ENCODE measurements around the gene LYZL6. TPM values are rescaled to one million over a fixed set of nuclear protein-coding genes. Genes with fewer than 3 reads are reported as not detected.

LYZL6 gene
- total RNA-seq, 1 donor from 2014 or later, result not detected

- Mint-ChIP-seq H3K36me3 (ENCODE audit: unreplicated experiment) (no peaks in the 10 kb centered on the region), H3K9me3 (ENCODE audit: unreplicated experiment) (no peaks in the 10 kb centered on the region), H3K4me3 (ENCODE audit: unreplicated experiment) (no peak overlapping the region), H3K4me1 (ENCODE audit: low read depth, unreplicated experiment) (no peaks in the 10 kb centered on the region), H3K27me3 (ENCODE audit: unreplicated experiment) (peaks cover 3% of the 10 kb centered on the region), H3K27ac (ENCODE audit: unreplicated experiment) (no peak overlapping the region)
- TF ChIP-seq, protein P1, sequence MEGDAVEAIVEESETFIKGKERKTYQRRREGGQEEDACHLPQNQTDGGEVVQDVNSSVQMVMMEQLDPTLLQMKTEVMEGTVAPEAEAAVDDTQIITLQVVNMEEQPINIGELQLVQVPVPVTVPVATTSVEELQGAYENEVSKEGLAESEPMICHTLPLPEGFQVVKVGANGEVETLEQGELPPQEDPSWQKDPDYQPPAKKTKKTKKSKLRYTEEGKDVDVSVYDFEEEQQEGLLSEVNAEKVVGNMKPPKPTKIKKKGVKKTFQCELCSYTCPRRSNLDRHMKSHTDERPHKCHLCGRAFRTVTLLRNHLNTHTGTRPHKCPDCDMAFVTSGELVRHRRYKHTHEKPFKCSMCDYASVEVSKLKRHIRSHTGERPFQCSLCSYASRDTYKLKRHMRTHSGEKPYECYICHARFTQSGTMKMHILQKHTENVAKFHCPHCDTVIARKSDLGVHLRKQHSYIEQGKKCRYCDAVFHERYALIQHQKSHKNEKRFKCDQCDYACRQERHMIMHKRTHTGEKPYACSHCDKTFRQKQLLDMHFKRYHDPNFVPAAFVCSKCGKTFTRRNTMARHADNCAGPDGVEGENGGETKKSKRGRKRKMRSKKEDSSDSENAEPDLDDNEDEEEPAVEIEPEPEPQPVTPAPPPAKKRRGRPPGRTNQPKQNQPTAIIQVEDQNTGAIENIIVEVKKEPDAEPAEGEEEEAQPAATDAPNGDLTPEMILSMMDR (IDR thresholded peaks at IDR 0.05; ENCODE audit: partially characterized antibody, unreplicated experiment), result no peak
- DNase-seq, result no peak
Observed at GRCh38 chr17:35936063-35936462, 7.5 kb downstream of the LYZL6 start.

- H3K4me3 Mint-ChIP-seq (ENCODE audit: unreplicated experiment), result no peak overlapping the region
- no peak overlapping the region for H3K27ac Mint-ChIP-seq (ENCODE audit: unreplicated experiment)
- no peaks in the 10 kb centered on the region for H3K4me1 Mint-ChIP-seq (ENCODE audit: low read depth, unreplicated experiment)
- no peaks in the 10 kb centered on the region for H3K9me3 Mint-ChIP-seq (ENCODE audit: unreplicated experiment)
- peaks cover 4% of the 10 kb centered on the region for H3K27me3 Mint-ChIP-seq (ENCODE audit: unreplicated experiment)
- no peak for DNase-seq
- TF ChIP-seq, protein P1 (IDR thresholded peaks at IDR 0.05; ENCODE audit: partially characterized antibody, unreplicated experiment), result no peak
- no peaks in the 10 kb centered on the region for H3K36me3 Mint-ChIP-seq (ENCODE audit: unreplicated experiment)
Observed at GRCh38 chr17:35934760-35935159, 8.8 kb downstream of the LYZL6 start.

GRCh38 chr17:35932586-35932985 is 10.9 kb downstream of the LYZL6 start:
- TF ChIP-seq, protein P1 (IDR thresholded peaks at IDR 0.05; ENCODE audit: partially characterized antibody, unreplicated experiment), result no peak
- Mint-ChIP-seq H3K4me3 (ENCODE audit: unreplicated experiment) (no peak overlapping the region), H3K36me3 (ENCODE audit: unreplicated experiment) (no peaks in the 10 kb centered on the region), H3K27me3 (ENCODE audit: unreplicated experiment) (peaks cover 4% of the 10 kb centered on the region), H3K27ac (ENCODE audit: unreplicated experiment) (no peak overlapping the region), H3K9me3 (ENCODE audit: unreplicated experiment) (no peaks in the 10 kb centered on the region), H3K4me1 (ENCODE audit: low read depth, unreplicated experiment) (no peaks in the 10 kb centered on the region)
- no peak for DNase-seq

- no peaks in the 10 kb centered on the region for H3K36me3 Mint-ChIP-seq (ENCODE audit: unreplicated experiment)
- TF ChIP-seq, protein P1 (IDR thresholded peaks at IDR 0.05; ENCODE audit: partially characterized antibody, unreplicated experiment), result no peak
- no peak overlapping the region for H3K27ac Mint-ChIP-seq (ENCODE audit: unreplicated experiment)
- H3K4me1 Mint-ChIP-seq (ENCODE audit: low read depth, unreplicated experiment), result no peaks in the 10 kb centered on the region
- peaks cover 3% of the 10 kb centered on the region for H3K27me3 Mint-ChIP-seq (ENCODE audit: unreplicated experiment)
- no peak for DNase-seq
- no peaks in the 10 kb centered on the region for H3K9me3 Mint-ChIP-seq (ENCODE audit: unreplicated experiment)
- H3K4me3 Mint-ChIP-seq (ENCODE audit: unreplicated experiment), result no peak overlapping the region
Observed at GRCh38 chr17:35931794-35932425, 11.6 kb downstream of the LYZL6 start.

- Mint-ChIP-seq H3K27me3 (ENCODE audit: unreplicated experiment) (peaks cover 2% of the 10 kb centered on the region), H3K9me3 (ENCODE audit: unreplicated experiment) (no peaks in the 10 kb centered on the region), H3K36me3 (ENCODE audit: unreplicated experiment) (no peaks in the 10 kb centered on the region), H3K4me3 (ENCODE audit: unreplicated experiment) (peak within 1 kb of the TSS; percentile 90), H3K4me1 (ENCODE audit: low read depth, unreplicated experiment) (no peaks in the 10 kb centered on the region), H3K27ac (ENCODE audit: unreplicated experiment) (no peak within 1 kb of the TSS)
- DNase-seq, result peak; percentile 80
- TF ChIP-seq, protein P1 (IDR thresholded peaks at IDR 0.05; ENCODE audit: partially characterized antibody, unreplicated experiment), result no peak
Observed at GRCh38 chr17:35930211-35931065, 13.1 kb downstream of the LYZL6 start, which contains the start of gene RDM1. Gene RDM1 (minus strand): TSS chr17:35930773. CDS start chr17:35930727, 46 bp downstream.
